ENCODE data around the gene AP1M1.

- TF ChIP-seq POLR2A (IDR thresholded peaks at IDR 0.05) (no peak), CTCF (IDR thresholded peaks at IDR 0.05) (no peak), POLR2AphosphoS5 (IDR thresholded peaks at IDR 0.05; ENCODE audit: insufficient read depth in 1 of 2, low read depth in 1 of 2) (no peak)
Measured at GRCh38 chr19:16197188-16197621, 506 bp upstream of the AP1M1 start.

All from vagina (tissue), 2 donors.